ENCODE results near the gene KHK.

DNA sequence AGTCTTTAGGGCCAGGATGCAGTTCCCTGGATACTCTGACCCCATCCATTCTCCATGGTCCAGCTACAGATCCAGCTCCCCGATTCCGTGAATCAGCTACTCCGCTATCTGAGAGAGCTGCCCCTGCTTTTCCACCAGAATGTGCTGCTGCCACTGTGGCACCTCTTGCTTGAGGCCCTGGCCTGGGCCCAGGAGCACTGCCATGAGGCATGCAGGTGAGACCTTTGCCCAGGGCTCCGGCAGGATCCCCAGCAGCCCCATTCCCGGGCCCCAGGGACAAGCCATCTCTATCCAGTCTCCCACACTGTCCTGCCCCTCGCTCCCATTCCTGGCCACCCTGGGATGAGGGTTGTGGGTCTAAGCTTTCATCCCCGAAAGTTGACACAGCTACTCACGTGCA lies 46.3 kb upstream of the KHK start:
- TF ChIP-seq, protein P1, sequence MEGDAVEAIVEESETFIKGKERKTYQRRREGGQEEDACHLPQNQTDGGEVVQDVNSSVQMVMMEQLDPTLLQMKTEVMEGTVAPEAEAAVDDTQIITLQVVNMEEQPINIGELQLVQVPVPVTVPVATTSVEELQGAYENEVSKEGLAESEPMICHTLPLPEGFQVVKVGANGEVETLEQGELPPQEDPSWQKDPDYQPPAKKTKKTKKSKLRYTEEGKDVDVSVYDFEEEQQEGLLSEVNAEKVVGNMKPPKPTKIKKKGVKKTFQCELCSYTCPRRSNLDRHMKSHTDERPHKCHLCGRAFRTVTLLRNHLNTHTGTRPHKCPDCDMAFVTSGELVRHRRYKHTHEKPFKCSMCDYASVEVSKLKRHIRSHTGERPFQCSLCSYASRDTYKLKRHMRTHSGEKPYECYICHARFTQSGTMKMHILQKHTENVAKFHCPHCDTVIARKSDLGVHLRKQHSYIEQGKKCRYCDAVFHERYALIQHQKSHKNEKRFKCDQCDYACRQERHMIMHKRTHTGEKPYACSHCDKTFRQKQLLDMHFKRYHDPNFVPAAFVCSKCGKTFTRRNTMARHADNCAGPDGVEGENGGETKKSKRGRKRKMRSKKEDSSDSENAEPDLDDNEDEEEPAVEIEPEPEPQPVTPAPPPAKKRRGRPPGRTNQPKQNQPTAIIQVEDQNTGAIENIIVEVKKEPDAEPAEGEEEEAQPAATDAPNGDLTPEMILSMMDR (IDR thresholded peaks at IDR 0.05) = no peak
- TF ChIP-seq POLR2AphosphoS5 (IDR thresholded peaks at IDR 0.05) (no peak), POLR2A (IDR thresholded peaks at IDR 0.05) (no peak), EP300 (IDR thresholded peaks at IDR 0.05) (no peak)
